ENCODE data around the gene RASAL2. TPM values are rescaled to one million over a fixed set of nuclear protein-coding genes. Genes with fewer than 3 reads are reported as not detected.
"Not testable (repeated sequence)": the region's sequence is repeated elsewhere in the genome, so short reads cannot be mapped to it uniquely, and the experiment has no call there.

RASAL2 gene
- polyA plus RNA-seq, 1 experiment, result 21.4 TPM

- Histone ChIP-seq H3K27me3 (ENCODE audit: control insufficient read depth, insufficient read depth, low read length) (no peaks in the 10 kb centered on the region), H3K9me3 (ENCODE audit: control insufficient read depth, insufficient read depth, low read length) (no peaks in the 10 kb centered on the region), H3K4me3 (ENCODE audit: low read depth, low read length) (no peak overlapping the region), H3K27ac (ENCODE audit: low read depth, low read length) (no peak overlapping the region)
- peak; percentile 30 for DNase-seq (ENCODE audit: low read depth, low spot score)
- POLR2A ChIA-PET, result interaction anchor here (0.6 to 0.7 kb wide), 2 partner anchors 21 to 146 kb away, joined by 3 read pairs; no protein-coding TSS in a partner anchor
- CTCF ChIA-PET, result interaction anchor here (0.6 to 1.6 kb wide), 2 partner anchors 67 to 209 kb away, joined by 4 to 6 read pairs; no protein-coding TSS in a partner anchor
- TF ChIP-seq CTCF (IDR thresholded peaks at IDR 0.05; ENCODE audit: low read depth, low read length), result no peak
Observed at GRCh38 chr1:178241057-178241456, 147.2 kb downstream of the RASAL2 start.

- POLR2A ChIA-PET, result no interaction called here
- Histone ChIP-seq H3K4me3 (ENCODE audit: low read depth, low read length) (no peak overlapping the region), H3K9me3 (ENCODE audit: control insufficient read depth, insufficient read depth, low read length) (no peaks in the 10 kb centered on the region), H3K27me3 (ENCODE audit: control insufficient read depth, insufficient read depth, low read length) (no peaks in the 10 kb centered on the region), H3K27ac (ENCODE audit: low read depth, low read length) (no peak overlapping the region)
- peak; percentile 23 for TF ChIP-seq CTCF (IDR thresholded peaks at IDR 0.05; ENCODE audit: low read depth, low read length)
- DNase-seq (ENCODE audit: low read depth, low spot score), result no peak
- CTCF ChIA-PET, result interaction anchor here (1.5 to 1.6 kb wide), 2 partner anchors 57 to 210 kb away, joined by 6 read pairs; no protein-coding TSS in a partner anchor
Observed at GRCh38 chr1:178241837-178242236, 147.9 kb downstream of the RASAL2 start.

- H3K27me3 ChIP-seq (ENCODE audit: control insufficient read depth, insufficient read depth, low read length), result no peaks in the 10 kb centered on the region
- POLR2A ChIA-PET, result no interaction called here
- H3K4me3 ChIP-seq (ENCODE audit: low read depth, low read length), result no peak overlapping the region
- no peaks in the 10 kb centered on the region for H3K9me3 ChIP-seq (ENCODE audit: control insufficient read depth, insufficient read depth, low read length)
- CTCF ChIA-PET, result interaction anchor here (1.2 to 1.5 kb wide), 2 partner anchors 8 to 56 kb away, joined by 3 to 6 read pairs; no protein-coding TSS in a partner anchor
- H3K27ac ChIP-seq (ENCODE audit: low read depth, low read length), result no peak overlapping the region
- no peak for DNase-seq (ENCODE audit: low read depth, low spot score)
- TF ChIP-seq CTCF (IDR thresholded peaks at IDR 0.05; ENCODE audit: low read depth, low read length), result no peak
Observed at GRCh38 chr1:178243119-178243518, 149.2 kb downstream of the RASAL2 start.

- CTCF ChIA-PET, result no interaction called here
- DNase-seq (ENCODE audit: low read depth, low spot score), result no peak
- Histone ChIP-seq H3K9me3 (ENCODE audit: control insufficient read depth, insufficient read depth, low read length) (no peaks in the 10 kb centered on the region), H3K27me3 (ENCODE audit: control insufficient read depth, insufficient read depth, low read length) (no peaks in the 10 kb centered on the region), H3K4me3 (ENCODE audit: low read depth, low read length) (no peak overlapping the region), H3K27ac (ENCODE audit: low read depth, low read length) (no peak overlapping the region)
- POLR2A ChIA-PET, result no interaction called here
- TF ChIP-seq CTCF (IDR thresholded peaks at IDR 0.05; ENCODE audit: low read depth, low read length), result no peak
Observed at GRCh38 chr1:178243890-178244289, 150.0 kb downstream of the RASAL2 start.

- H3K9me3 ChIP-seq (ENCODE audit: control insufficient read depth, insufficient read depth, low read length); H3K27ac ChIP-seq (ENCODE audit: low read depth, low read length); H3K27me3 ChIP-seq (ENCODE audit: control insufficient read depth, insufficient read depth, low read length); POLR2A ChIA-PET; H3K4me3 ChIP-seq (ENCODE audit: low read depth, low read length); DNase-seq (ENCODE audit: low read depth, low spot score): not testable (repeated sequence)
- CTCF ChIA-PET, result interaction anchor here (0.7 to 2.0 kb wide), 2 partner anchors 186 to 216 kb away, joined by 3 to 4 read pairs; no protein-coding TSS in a partner anchor
Observed at GRCh38 chr1:178248284-178248683, 154.4 kb downstream of the RASAL2 start.

GRCh38 chr1:178253581-178253980 is 159.7 kb downstream of the RASAL2 start:
- CTCF ChIA-PET, result interaction anchor here (1.4 kb wide), 1 partner anchor 30 kb away, joined by 3 read pairs; no protein-coding TSS in a partner anchor
- DNase-seq (ENCODE audit: low read depth, low spot score), result not testable (repeated sequence)

More at GRCh38 chr1:178253581-178253980, 159.7 kb downstream of the RASAL2 start:
- H3K4me3 ChIP-seq (ENCODE audit: low read depth, low read length); H3K9me3 ChIP-seq (ENCODE audit: control insufficient read depth, insufficient read depth, low read length); POLR2A ChIA-PET; H3K27me3 ChIP-seq (ENCODE audit: control insufficient read depth, insufficient read depth, low read length); H3K27ac ChIP-seq (ENCODE audit: low read depth, low read length): not testable (repeated sequence)

All from AG04450 (cell line).